ENCODE results near the gene ICAM1. TPM values are rescaled to one million over a fixed set of nuclear protein-coding genes. Genes with fewer than 3 reads are reported as not detected.

Gene ICAM1
- total RNA-seq, 1 donor from 2014 or later = 9.6 TPM

DNA sequence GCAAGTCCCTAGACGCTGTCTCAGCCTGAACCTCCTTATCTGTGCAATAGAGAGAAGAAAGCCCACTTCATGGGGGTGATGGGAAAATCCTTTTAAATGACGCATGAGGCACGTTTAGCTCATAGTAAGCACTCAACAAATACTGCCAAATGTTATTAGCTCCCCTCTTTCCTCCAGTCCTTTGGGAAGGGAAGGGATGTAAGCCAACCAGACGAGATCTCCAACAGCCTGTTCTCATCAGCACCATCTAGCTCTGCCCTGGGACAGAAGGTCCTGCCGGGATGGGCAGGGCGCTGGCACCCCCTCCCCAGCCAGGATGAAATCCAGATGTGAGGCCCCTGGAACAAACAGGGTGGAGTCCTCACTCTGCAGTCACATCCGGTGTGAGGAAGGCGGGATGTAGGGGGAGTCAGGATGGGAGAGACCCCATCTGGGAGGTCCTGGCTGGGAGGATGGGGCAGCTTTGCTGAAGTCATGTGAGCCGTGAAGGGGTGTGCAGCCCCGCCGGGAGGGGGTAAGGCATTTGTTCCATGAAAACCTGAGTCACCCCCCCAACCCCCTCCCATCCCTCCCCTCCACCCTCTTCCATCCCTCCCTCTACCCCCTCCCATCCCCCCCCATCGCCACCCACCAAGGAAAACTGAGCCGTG, 44.4 kb upstream of the ICAM1 start:
- Mint-ChIP-seq H3K4me3 (peak overlapping the region; percentile 11), H3K9me3 (no peaks in the 10 kb centered on the region), H3K27me3 (ENCODE audit: low read depth) (no peaks in the 10 kb centered on the region), H3K36me3 (peaks cover 12% of the 10 kb centered on the region), H3K4me1 (peaks cover 16% of the 10 kb centered on the region), H3K27ac (peak overlapping the region; percentile 95)
- TF ChIP-seq CTCF (IDR thresholded peaks at IDR 0.05; ENCODE audit: unreplicated experiment) = no peak
- peak; percentile 31 to 47 for DNase-seq (ENCODE audit: low spot score in 2 of 2, unreplicated experiment in 2 of 2)

- Mint-ChIP-seq H3K4me3 (no peak overlapping the region), H3K36me3 (peaks cover 9% of the 10 kb centered on the region), H3K9me3 (no peaks in the 10 kb centered on the region), H3K27ac (peak overlapping the region; percentile 64), H3K4me1 (peaks cover 16% of the 10 kb centered on the region), H3K27me3 (ENCODE audit: low read depth) (no peaks in the 10 kb centered on the region)
- peak; percentile 28 for TF ChIP-seq CTCF (IDR thresholded peaks at IDR 0.05; ENCODE audit: unreplicated experiment)
- DNase-seq (ENCODE audit: low spot score in 2 of 2, unreplicated experiment in 2 of 2) = no peak
Observed at GRCh38 chr19:10227026-10227971, 43.6 kb upstream of the ICAM1 start.

DNA sequence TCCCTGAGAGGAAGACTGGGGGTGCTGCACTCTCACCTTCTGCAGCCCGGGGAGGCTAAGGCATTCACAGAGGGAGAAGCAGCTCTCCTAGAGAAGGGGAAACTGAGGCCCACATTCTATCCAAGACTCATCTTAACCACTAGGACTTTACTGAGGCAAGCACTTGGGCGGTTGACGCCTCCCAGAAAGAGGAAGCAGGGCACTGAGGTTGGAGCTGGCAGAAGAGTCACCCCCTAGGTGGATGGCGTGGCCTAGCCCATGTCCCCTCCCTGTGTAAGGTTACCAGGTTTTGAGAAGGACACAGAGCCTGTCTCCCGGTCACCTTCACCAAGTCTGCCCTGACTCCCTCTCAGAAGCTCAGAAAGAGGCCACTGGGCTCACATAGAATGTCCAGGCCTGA, 42.5 kb upstream of the ICAM1 start:
- Mint-ChIP-seq H3K4me3 (no peak overlapping the region), H3K4me1 (peaks cover 16% of the 10 kb centered on the region), H3K9me3 (no peaks in the 10 kb centered on the region), H3K27me3 (ENCODE audit: low read depth) (no peaks in the 10 kb centered on the region), H3K36me3 (peaks cover 6% of the 10 kb centered on the region), H3K27ac (peak overlapping the region; percentile 21)
- no peak for DNase-seq (ENCODE audit: low spot score in 2 of 2, unreplicated experiment in 2 of 2)
- no peak for TF ChIP-seq CTCF (IDR thresholded peaks at IDR 0.05; ENCODE audit: unreplicated experiment)

DNA sequence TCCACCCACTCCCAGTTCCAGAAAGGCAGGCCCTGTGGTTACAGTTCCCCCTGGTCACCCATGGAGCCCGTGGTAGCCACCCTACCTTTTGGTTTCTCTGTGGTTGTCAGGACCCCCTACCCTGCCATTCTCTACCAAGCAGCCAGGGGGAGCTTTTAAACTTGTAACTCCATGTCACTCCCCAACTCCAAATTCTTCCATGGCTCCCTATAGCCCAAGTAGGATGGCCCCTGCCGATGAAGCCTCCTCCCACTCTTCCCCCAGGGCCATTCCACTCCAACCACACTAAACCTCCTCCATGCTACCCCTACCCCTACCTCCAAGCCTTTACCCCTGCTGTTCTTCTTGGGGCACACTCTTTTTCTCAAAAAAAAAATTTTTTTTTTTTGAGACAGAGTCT, 42.0 kb upstream of the ICAM1 start:
- peaks cover 5% of the 10 kb centered on the region for H3K36me3 Mint-ChIP-seq
- H3K27me3 Mint-ChIP-seq (ENCODE audit: low read depth) = no peaks in the 10 kb centered on the region
- peak overlapping the region; percentile 50 for H3K27ac Mint-ChIP-seq
- peaks cover 16% of the 10 kb centered on the region for H3K4me1 Mint-ChIP-seq
- H3K4me3 Mint-ChIP-seq = peak overlapping the region; percentile 86
- no peak for DNase-seq (ENCODE audit: low spot score in 2 of 2, unreplicated experiment in 2 of 2)
- no peaks in the 10 kb centered on the region for H3K9me3 Mint-ChIP-seq
- TF ChIP-seq CTCF (IDR thresholded peaks at IDR 0.05; ENCODE audit: unreplicated experiment) = no peak

DNA sequence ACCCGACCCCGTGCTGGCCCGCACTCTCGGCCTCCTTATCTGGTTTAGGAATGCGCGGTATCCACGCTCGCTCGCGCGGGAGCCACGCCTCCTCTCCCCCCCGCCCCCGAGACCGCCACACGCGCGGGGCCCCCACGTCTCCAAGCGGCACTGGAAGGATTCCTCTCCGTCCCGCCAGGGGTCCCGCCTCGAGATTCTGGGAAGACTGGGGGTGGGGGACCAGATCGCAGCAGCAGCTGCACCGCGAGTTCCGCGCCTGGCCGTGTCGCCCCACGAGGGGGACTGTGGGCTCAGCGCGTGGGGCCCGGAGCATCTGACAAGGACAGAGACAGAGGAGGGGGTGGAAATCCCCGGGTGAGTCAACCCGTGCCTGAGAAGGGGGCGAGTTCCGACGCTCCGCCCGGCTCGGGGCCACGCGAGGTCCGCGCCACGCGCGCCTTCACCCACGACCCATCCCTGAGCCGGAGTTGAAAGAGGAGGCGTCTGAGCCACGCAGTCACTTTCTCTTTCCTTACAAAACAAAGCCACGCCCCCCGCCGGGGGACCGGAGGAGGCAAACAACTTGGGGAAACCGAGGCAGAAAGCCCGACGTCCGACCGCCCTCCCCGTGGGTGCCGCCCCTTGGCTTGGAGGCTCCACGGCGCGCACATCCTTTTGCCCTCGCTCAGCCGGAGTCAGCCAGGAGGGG, 40.6 kb upstream of the ICAM1 start:
- H3K4me1 Mint-ChIP-seq = peaks cover 16% of the 10 kb centered on the region
- peak overlapping the region; percentile 86 for H3K4me3 Mint-ChIP-seq
- peak; percentile 58 to 70 for DNase-seq (ENCODE audit: low spot score in 2 of 2, unreplicated experiment in 2 of 2)
- H3K9me3 Mint-ChIP-seq = no peaks in the 10 kb centered on the region
- H3K36me3 Mint-ChIP-seq = no peaks in the 10 kb centered on the region
- no peaks in the 10 kb centered on the region for H3K27me3 Mint-ChIP-seq (ENCODE audit: low read depth)
- TF ChIP-seq CTCF (IDR thresholded peaks at IDR 0.05; ENCODE audit: unreplicated experiment) = no peak
- peak overlapping the region; percentile 93 for H3K27ac Mint-ChIP-seq
